Astrocyte (in vitro differentiated cells and primary cell): ENCODE results near the gene CPNE5. TPM values are rescaled to one million over a fixed set of nuclear protein-coding genes. Genes with fewer than 3 reads are reported as not detected.

Experiments
- DNase-seq: peaks from one replicate; pipeline ENCODE4 v3.0.0-alpha.2; 2010; ENCODE audit warnings: low read depth
- FAIRE-seq: peaks from 2 replicates; lab custom pipeline; 2011; peaks lifted over from hg19 to GRCh38; lab: Jason Lieb, UNC
- H2AFZ ChIP-seq: 2 replicates; pipeline ENCODE4 v1.6.0; 2012; ENCODE audit warnings: low read depth, low read length, inconsistent platforms
- H3K27ac ChIP-seq: 2 replicates; pipeline ENCODE4 v1.5.1; 2011; ENCODE audit warnings: low read depth, low read length, inconsistent platforms
- H3K27me3 ChIP-seq: 2 replicates; pipeline ENCODE4 v1.6.0; 2011; ENCODE audit warnings: low read length, inconsistent platforms; ENCODE audit not compliant: insufficient read depth
- H3K36me3 ChIP-seq: 2 replicates; pipeline ENCODE4 v1.5.1; 2011; ENCODE audit warnings: low read length, inconsistent platforms; ENCODE audit not compliant: insufficient read depth
- H3K4me1 ChIP-seq: 2 replicates; pipeline ENCODE4 v1.5.1; 2011; ENCODE audit warnings: low read length, inconsistent platforms; ENCODE audit not compliant: insufficient read depth
- H3K4me2 ChIP-seq: 2 replicates; pipeline ENCODE4 v1.6.0; 2012; ENCODE audit warnings: low read length, inconsistent platforms
- H3K4me3 ChIP-seq: 2 replicates; pipeline ENCODE4 v1.5.1; 2011; ENCODE audit warnings: low read depth, mild to moderate bottlenecking, low read length, inconsistent platforms; ENCODE audit not compliant: insufficient read depth
- H3K79me2 ChIP-seq: 2 replicates; pipeline ENCODE4 v1.6.0; 2012; ENCODE audit warnings: mild to moderate bottlenecking, low read length, inconsistent platforms; ENCODE audit not compliant: insufficient read depth
- H3K9ac ChIP-seq: 2 replicates; pipeline ENCODE4 v1.6.0; 2012; ENCODE audit warnings: mild to moderate bottlenecking, low read length, inconsistent platforms
- H3K9me3 ChIP-seq: 2 replicates; pipeline ENCODE4 v1.5.1; 2012; ENCODE audit warnings: low read depth, mild to moderate bottlenecking, low read length, inconsistent platforms; ENCODE audit not compliant: insufficient read depth
- H4K20me1 ChIP-seq: 2 replicates; pipeline ENCODE4 v1.6.0; 2012; ENCODE audit warnings: low read length, inconsistent platforms; ENCODE audit not compliant: insufficient read depth
- H3K27ac Mint-ChIP-seq: one replicate; pipeline ENCODE4 v1.8.0; 2021; ENCODE audit warnings: mild to moderate bottlenecking, mixed read lengths; ENCODE audit not compliant: unreplicated experiment
- H3K27me3 Mint-ChIP-seq: one replicate; pipeline ENCODE4 v1.8.0; 2021; ENCODE audit warnings: low read depth, mixed read lengths; ENCODE audit not compliant: unreplicated experiment
- H3K36me3 Mint-ChIP-seq: one replicate; pipeline ENCODE4 v1.8.0; 2021; ENCODE audit warnings: low read depth, mixed read lengths; ENCODE audit not compliant: unreplicated experiment
- H3K4me1 Mint-ChIP-seq: one replicate; pipeline ENCODE4 v1.8.0; 2021; ENCODE audit warnings: low read depth, mixed read lengths; ENCODE audit not compliant: unreplicated experiment
- H3K4me3 Mint-ChIP-seq: one replicate; pipeline ENCODE4 v1.8.0; 2021; ENCODE audit warnings: mild to moderate bottlenecking, moderate library complexity, mixed read lengths; ENCODE audit not compliant: unreplicated experiment
- H3K9me3 Mint-ChIP-seq: one replicate; pipeline ENCODE4 v1.8.0; 2021; ENCODE audit warnings: mild to moderate bottlenecking, mixed read lengths; ENCODE audit not compliant: unreplicated experiment
- EZH2 ChIP-seq: IDR thresholded peaks from 2 replicates; pipeline ENCODE4 v1.6.1; 2012; ENCODE audit warnings: mild to moderate bottlenecking, low read length, inconsistent platforms; ENCODE audit not compliant: insufficient read depth
- total RNA-seq: library from RNA; stranded (reverse); gene quantifications from 2 replicates; pipeline ENCODE4 v1.2.1, GENCODE V29; 2021
- TF ChIP-seq, protein P1 (sequence below): IDR thresholded peaks from 2 replicates; pipeline ENCODE4 v1.5.1; 2011; ENCODE audit warnings: low read depth, mild to moderate bottlenecking, inconsistent platforms, low read length, moderate library complexity; ENCODE audit not compliant: insufficient read depth

CPNE5 gene
- total RNA-seq, 1 donor from 2014 or later, result 0.11 TPM

DNA sequence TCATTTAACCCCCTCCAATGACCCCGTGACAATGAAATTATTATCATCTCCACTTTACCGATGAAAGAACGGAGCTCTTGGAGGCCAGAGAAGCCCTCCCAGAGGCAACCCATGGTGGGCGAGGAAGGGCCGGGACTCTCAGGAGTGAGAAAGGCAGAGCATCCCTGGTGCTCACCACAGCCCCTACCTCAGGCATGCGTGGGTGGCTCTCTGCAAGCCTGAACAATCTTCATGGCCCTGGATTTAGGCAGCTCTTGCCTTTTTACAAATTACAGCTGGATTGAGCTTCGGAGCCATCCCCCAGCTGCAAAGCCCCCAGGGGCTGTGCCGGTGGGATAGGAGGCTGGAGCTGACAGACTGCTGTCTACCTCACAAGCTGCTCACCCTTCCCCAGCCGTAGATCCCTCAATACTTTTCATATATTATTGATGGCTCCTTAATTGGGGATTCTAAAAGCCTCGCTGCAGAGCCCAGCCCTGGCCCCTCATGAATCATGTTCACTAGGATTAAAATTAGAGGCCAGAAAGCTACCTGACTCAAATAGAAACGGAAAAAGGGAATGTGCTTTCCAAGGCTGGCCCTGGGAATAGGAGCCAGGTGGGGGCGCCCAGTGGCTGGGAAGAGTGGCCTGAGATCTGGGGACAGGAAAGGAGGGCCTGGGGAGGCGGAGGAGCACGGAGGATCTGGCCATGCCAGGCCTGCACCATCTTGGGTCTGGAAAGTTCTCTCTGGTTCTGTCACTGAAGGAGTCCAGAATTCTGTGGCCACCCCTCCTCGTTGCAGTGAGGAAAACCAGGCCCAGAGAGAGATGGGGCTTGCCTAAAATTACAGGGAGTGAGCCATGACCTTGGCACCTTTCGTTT, 29.1 kb downstream of the CPNE5 start:
- Mint-ChIP-seq H3K4me1 (peaks cover 3% of the 10 kb centered on the region), H3K9me3 (no peaks in the 10 kb centered on the region), H3K4me3 (no peak overlapping the region), H3K27ac (no peak overlapping the region), H3K36me3 (no peaks in the 10 kb centered on the region), H3K27me3 (peaks cover 66% of the 10 kb centered on the region)
- Histone ChIP-seq H3K4me2 (no peak overlapping the region), H3K9ac (no peak overlapping the region), H2AFZ (no peak overlapping the region), H3K4me1 (no peaks in the 10 kb centered on the region), H3K36me3 (no peaks in the 10 kb centered on the region), H3K79me2 (no peaks in the 10 kb centered on the region), H4K20me1 (no peaks in the 10 kb centered on the region), H3K4me3 (no peak overlapping the region), H3K27me3 (peaks cover 9% of the 10 kb centered on the region), H3K27ac (no peak overlapping the region), H3K9me3 (no peaks in the 10 kb centered on the region)
- FAIRE-seq (no peak), DNase-seq (no peak)
- TF ChIP-seq, protein P1, sequence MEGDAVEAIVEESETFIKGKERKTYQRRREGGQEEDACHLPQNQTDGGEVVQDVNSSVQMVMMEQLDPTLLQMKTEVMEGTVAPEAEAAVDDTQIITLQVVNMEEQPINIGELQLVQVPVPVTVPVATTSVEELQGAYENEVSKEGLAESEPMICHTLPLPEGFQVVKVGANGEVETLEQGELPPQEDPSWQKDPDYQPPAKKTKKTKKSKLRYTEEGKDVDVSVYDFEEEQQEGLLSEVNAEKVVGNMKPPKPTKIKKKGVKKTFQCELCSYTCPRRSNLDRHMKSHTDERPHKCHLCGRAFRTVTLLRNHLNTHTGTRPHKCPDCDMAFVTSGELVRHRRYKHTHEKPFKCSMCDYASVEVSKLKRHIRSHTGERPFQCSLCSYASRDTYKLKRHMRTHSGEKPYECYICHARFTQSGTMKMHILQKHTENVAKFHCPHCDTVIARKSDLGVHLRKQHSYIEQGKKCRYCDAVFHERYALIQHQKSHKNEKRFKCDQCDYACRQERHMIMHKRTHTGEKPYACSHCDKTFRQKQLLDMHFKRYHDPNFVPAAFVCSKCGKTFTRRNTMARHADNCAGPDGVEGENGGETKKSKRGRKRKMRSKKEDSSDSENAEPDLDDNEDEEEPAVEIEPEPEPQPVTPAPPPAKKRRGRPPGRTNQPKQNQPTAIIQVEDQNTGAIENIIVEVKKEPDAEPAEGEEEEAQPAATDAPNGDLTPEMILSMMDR, result no peak
- TF ChIP-seq EZH2, result no peak

DNA sequence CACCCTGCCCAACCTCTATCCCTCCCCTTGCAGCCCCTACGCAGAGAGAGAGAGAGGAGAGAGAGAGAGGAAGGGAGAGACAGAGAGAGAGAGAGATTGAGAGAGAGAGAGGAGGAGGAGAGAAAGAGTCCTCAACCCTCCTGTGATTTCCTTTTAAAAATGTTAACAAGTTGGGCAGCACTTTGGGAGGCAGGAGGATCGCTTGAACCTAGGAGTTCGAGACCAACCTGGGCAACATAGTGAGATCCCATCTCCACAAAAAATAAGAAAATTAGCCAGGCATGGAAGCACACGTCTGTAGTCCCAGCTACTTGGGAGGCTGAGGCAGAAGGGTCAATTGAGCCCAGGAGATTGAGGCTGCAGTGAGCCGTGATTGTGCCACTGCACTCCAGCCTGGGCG, 30.1 kb downstream of the CPNE5 start:
- DNase-seq (no peak), FAIRE-seq (no peak)
- Histone ChIP-seq H3K79me2 (no peaks in the 10 kb centered on the region), H3K27ac (no peak overlapping the region), H3K4me3 (no peak overlapping the region), H3K4me1 (no peaks in the 10 kb centered on the region), H4K20me1 (no peaks in the 10 kb centered on the region), H3K36me3 (no peaks in the 10 kb centered on the region), H3K9me3 (no peaks in the 10 kb centered on the region), H2AFZ (no peak overlapping the region), H3K4me2 (no peak overlapping the region), H3K9ac (no peak overlapping the region), H3K27me3 (peaks cover 15% of the 10 kb centered on the region)
- Mint-ChIP-seq H3K36me3 (no peaks in the 10 kb centered on the region), H3K4me1 (peaks cover 5% of the 10 kb centered on the region), H3K27ac (no peak overlapping the region), H3K4me3 (no peak overlapping the region), H3K27me3 (peaks cover 68% of the 10 kb centered on the region), H3K9me3 (no peaks in the 10 kb centered on the region)
- TF ChIP-seq, protein P1, result no peak
- TF ChIP-seq EZH2, result no peak

DNA sequence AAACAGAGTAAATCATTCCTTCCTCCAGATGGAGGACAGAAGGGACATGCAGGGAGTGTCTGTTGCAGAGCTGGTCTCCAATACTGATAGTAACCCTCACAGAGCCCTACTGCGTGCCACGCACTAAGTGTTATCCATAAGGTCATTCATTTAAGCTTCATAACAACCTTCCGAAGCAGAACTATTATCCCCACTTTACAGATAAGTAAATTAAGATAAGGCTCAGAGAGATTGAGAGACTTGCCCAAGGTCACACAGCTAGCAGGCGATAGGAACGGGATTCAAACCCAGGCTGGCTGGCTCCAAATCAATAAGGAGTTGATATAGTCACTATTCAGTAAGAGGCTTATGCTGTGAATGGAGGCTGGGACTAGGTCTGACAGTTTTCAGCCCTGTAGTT, 30.6 kb downstream of the CPNE5 start:
- Histone ChIP-seq H3K9ac (no peak overlapping the region), H3K36me3 (no peaks in the 10 kb centered on the region), H3K4me2 (no peak overlapping the region), H3K79me2 (no peaks in the 10 kb centered on the region), H3K9me3 (no peaks in the 10 kb centered on the region), H2AFZ (no peak overlapping the region), H3K4me1 (no peaks in the 10 kb centered on the region), H3K27me3 (peaks cover 15% of the 10 kb centered on the region), H3K27ac (no peak overlapping the region), H3K4me3 (no peak overlapping the region), H4K20me1 (no peaks in the 10 kb centered on the region)
- H3K27me3 Mint-ChIP-seq, result peaks cover 63% of the 10 kb centered on the region
- H3K9me3 Mint-ChIP-seq, result no peaks in the 10 kb centered on the region
- DNase-seq (no peak), FAIRE-seq (no peak)
- H3K36me3 Mint-ChIP-seq, result no peaks in the 10 kb centered on the region
- no peak overlapping the region for H3K27ac Mint-ChIP-seq
- TF ChIP-seq, protein P1, result no peak
- TF ChIP-seq EZH2, result no peak
- H3K4me3 Mint-ChIP-seq, result no peak overlapping the region
- H3K4me1 Mint-ChIP-seq, result peaks cover 5% of the 10 kb centered on the region
